ENCODE results near the gene PTTG1.

The PTTG1 gene

DNA sequence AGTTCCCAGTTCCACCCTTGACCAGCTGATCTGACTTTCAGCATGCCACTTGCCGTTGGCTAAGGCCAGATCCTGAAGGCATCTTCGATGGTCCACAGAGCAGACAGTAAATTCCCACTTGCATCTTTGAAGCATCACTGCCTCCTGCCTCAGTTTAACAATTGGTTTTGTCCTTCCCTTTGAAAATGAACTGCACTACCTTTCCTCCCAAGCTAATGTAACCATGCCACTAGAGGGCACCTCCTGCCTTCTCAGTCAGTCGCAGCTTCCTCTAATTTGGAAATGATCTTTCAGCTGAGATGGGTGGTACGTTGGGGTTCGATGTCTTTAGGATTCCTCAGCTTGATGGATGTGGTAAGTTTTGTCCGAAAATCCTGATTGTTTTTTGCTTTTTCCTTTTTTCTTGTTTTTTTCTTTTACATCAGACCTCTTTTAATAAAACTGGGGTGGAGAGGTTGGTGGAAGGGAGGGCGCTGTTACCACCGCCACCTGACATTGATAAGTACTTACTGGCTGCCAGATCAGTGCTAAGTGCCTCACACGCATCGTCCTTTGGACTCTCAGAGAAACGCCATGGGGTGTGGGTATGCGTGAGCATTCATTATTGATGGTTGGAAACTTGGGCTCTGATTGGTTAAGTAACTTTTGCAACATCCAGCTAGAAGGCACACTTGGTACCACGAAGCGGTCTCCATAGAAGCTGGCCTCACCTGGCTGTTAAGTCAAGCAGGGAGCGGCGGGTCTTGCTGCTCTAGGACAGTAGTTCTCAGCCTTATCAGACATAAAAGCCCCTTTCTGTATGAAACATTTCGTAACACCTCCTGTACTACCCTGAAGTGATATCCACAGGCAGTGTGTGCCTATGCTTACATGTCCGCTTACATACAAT lies 16.9 kb downstream of the PTTG1 start:
- TF ChIP-seq GATA3 (IDR thresholded peaks at IDR 0.05; ENCODE audit: low read depth, low read length) (no peak), GATA2 (IDR thresholded peaks at IDR 0.05; ENCODE audit: low read depth, low read length) (no peak)

DNA sequence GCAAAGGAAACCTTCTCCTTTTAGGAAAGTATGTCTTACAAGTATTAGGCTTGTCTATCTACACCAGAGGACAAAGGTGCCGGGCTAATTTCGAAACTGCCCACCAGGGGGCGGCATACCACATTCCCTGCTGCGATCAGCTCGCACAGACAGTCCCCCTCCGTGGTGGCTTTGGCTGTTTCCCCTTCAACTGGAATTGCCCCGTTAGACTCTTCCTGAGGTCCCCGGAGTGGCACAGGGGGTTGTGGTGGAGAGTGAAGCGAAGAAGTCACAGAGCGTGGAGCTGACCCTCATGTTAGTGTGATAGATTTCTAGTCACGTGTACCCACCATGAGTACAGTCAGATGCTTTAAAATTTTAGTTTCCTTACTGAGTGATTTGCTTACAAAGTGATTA lies 17.5 kb downstream of the PTTG1 start:
- TF ChIP-seq GATA3 (IDR thresholded peaks at IDR 0.05; ENCODE audit: low read depth, low read length): no peak
- no peak for TF ChIP-seq GATA2 (IDR thresholded peaks at IDR 0.05; ENCODE audit: low read depth, low read length)

DNA sequence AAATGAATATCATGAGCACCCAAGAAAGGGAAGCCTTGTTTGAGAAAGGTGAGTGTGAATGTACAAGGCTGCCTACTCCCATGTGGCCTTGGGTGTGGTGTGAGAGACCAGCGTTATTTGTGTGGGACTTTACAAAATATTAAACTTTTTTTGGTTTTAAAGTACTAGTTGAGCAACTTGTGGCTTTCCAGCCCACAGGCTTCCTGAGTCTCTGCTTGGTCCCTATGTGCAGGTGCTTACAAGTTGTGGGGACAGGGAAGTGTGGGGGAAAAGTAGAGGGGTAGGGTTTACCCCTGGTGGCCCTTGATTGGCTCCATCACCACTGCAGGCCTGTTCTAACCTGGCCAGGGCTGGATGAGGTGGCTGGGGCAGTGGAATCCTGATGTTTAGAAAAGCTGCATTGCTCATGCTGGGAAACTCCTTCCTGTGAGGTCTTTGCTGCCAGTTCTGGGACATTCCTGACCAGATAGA lies 19.7 kb downstream of the PTTG1 start:
- no peak for TF ChIP-seq GATA2 (IDR thresholded peaks at IDR 0.05; ENCODE audit: low read depth, low read length)
- no peak for TF ChIP-seq GATA3 (IDR thresholded peaks at IDR 0.05; ENCODE audit: low read depth, low read length)

DNA sequence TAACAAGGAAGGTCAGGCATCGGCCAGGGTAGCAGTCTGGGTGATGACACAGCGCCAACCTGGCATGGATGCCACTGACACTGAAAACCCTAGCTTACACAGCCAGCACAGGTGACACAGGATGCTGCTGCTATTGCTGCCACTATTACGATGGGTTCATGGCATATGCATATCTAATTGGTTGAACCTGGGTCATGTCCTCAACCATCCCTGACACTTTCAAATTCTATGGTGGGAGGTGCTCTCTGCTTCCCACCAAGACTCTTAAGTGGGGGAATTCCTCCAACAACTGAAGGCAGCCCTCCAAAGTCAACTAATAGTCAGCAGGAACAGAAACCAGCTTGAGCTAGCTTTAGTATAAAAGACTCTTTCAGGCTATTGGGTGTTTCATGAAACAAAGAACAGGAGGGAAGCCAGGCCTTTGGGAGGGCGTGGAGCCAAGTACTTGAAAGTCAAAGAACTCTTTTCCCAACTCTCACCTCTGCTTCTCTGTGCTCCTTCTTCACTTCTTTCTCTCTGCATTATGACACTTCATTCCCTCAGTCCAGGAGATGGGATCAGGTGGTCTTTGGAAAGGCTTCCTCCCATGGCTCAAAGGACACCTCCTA lies 21.3 kb downstream of the PTTG1 start:
- TF ChIP-seq GATA3 (IDR thresholded peaks at IDR 0.05; ENCODE audit: low read depth, low read length) (no peak), GATA2 (IDR thresholded peaks at IDR 0.05; ENCODE audit: low read depth, low read length) (no peak)

DNA sequence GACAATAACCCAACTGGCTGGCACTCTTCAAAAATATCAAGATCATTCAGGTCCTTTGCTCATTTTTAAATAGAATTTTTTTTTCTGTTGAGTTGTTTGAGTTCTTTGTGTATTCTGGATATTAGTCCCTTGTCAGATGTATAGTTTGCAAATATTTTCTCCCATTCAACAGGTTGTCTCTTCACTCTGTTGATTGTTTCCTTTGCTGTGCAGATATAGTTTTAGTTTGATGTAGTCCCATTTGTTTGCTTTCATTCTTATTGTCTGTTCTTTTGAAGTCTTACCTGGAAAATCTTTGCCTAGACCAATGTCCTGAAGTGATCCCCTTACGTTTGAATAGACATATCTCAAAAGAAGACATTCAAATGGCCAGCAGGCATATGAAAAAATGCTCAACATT lies 22.8 kb downstream of the PTTG1 start:
- no peak for TF ChIP-seq GATA3 (IDR thresholded peaks at IDR 0.05; ENCODE audit: low read depth, low read length)

DNA sequence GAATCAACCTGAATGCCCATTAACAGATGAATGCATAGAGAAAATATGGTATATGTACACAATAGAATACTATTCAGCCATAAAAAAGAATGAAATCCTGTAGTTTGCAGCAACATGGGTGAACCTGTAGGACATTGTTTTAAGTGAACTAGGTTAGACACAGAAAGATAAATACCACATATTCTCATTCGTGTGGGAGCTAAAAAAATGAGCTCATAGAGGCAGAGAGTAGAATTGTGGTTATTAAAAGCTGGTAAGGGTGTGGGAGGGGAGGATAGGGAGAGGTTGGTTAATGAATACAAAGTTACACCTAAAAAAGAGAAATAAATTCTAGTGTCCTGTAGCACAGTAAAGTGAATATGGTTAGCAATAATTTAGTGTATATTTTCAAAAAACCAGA lies 23.5 kb downstream of the PTTG1 start:
- TF ChIP-seq GATA2 (IDR thresholded peaks at IDR 0.05; ENCODE audit: low read depth, low read length) (no peak), GATA3 (IDR thresholded peaks at IDR 0.05; ENCODE audit: low read depth, low read length) (no peak)

DNA sequence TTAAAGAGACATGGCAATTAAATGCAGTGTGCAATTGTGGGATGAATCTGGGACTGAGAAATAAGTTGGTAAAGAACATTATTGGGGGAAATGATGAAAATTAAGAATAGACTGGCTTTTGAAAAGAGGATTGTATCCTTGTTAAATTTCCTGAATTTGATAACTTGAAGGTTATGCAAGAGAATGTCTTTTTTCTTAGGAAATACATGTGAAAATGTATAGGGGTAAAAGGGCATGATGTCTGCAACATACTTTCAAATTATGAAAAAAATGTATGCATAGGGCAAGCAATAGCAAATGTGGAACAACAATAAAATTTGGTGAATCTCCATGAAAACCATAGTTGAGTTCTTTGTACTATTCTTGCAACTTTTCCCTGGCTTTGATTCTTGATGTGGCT lies 24.1 kb downstream of the PTTG1 start:
- TF ChIP-seq GATA3 (IDR thresholded peaks at IDR 0.05; ENCODE audit: low read depth, low read length) (no peak), GATA2 (IDR thresholded peaks at IDR 0.05; ENCODE audit: low read depth, low read length) (no peak)

DNA sequence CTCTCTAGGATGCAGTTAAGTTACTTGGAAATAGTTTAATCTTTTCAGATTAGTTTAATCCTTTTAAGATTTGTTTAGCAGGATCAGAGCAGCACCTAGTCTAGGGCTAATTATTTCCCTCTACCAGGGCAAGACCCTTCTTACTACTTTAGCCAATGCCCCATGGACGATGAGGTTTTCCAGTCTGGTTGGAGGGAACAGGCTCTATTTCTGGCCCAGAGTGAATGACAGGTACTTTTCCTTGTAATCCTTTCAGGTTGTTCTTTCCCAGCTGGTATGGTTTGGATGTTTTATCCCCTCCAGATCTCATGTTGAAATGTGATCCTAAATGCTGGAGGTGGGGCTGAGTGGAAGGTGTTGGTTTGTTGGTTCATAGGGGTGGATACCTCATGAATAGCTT lies 27.2 kb downstream of the PTTG1 start:
- TF ChIP-seq GATA2 (IDR thresholded peaks at IDR 0.05; ENCODE audit: low read depth, low read length) (no peak), GATA3 (IDR thresholded peaks at IDR 0.05; ENCODE audit: low read depth, low read length) (no peak)

DNA sequence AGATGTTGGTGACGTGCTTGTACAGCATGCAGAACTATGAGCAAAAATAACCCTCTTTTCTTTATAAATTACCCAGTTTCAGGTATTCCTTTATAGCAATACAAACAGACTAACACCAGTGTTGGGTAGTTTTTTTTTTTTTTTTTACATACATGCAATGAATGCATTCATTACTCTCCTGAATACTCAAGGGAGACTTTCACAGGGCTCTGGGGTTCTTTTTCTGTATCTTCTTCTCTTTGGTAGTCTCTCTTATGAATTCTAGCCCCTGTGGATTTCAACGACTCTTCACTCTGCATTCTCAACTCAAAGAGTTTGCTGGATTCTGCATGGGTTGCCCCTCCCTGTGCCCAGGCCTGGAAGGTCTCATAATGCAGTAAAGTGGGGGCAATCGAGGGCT lies 27.8 kb downstream of the PTTG1 start:
- no peak for TF ChIP-seq GATA2 (IDR thresholded peaks at IDR 0.05; ENCODE audit: low read depth, low read length)
- no peak for TF ChIP-seq GATA3 (IDR thresholded peaks at IDR 0.05; ENCODE audit: low read depth, low read length)

DNA sequence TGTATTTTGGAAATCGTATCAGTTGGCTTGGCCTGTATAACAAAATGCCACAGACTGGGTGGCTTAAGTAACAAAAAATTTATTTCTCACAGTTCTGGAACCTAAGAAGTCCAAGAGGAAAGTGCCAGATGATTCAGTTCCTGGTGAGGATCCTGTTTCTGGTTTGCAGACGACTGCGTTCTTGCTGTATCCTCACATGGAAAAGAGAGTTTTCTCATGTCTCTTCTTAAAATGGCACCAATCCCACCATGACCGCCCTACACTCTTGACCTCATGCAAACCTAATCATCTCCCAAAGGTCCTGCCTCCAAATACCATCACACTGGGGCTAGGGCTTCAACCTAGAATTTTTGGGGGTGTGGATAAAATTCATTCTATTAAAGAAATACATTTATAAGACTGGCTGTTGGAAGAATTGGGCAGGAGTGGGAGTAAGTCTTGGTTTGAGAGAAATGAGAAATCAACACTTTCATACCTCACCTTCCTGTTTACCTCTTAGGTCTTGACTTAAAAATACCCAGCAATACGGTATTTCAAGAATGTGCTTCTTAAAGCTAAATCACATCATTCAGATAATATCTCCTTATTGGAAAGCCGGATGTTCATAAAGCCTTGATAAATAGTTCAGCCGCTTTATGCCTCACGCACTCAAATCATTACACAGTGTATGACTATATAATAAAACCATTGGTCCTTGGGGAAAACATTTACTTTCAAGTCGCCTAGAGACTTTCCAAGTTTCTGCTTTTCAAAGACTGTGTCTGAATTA lies 28.7 kb downstream of the PTTG1 start:
- no peak for TF ChIP-seq GATA2 (IDR thresholded peaks at IDR 0.05; ENCODE audit: low read depth, low read length)
- TF ChIP-seq GATA3 (IDR thresholded peaks at IDR 0.05; ENCODE audit: low read depth, low read length): no peak

DNA sequence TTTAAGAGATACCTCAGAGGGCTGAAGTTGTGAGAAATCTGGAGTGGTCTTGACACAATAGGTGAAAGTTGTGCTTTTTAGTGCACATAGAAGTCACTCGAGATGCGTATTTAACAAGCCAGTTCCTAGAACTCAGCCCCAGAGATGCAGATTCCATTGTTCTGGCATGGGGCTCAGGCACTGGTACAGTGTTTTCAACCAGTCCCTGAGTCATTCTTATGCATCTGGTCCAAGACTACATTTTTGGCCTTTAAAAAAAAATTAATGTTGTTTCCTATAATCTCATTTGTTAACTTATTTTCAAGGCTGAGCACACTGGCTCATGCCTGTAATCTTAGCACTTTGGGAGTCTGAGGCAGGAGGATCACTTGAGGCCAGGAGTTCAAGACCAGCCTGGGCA lies 29.6 kb downstream of the PTTG1 start:
- TF ChIP-seq GATA2 (IDR thresholded peaks at IDR 0.05; ENCODE audit: low read depth, low read length) (no peak), GATA3 (IDR thresholded peaks at IDR 0.05; ENCODE audit: low read depth, low read length) (no peak)

DNA sequence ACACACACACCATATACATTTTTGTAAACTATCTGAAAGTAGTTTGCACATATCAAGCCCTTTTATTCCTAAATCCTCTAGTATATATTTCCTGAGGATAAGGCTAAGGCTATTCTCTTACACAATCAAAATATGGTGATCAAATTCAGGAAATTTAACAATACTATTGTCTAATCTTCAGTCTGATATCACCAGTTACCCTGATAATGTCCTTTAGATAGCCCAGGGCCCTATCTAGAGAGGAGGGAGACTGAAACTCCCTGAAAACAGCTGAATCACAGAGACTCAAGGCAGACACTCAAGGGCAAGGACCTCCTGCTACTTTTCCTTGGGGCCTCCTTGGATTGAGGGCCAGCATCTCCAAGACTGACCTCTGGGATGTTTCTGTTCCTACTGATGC lies 30.4 kb downstream of the PTTG1 start:
- no peak for TF ChIP-seq GATA3 (IDR thresholded peaks at IDR 0.05; ENCODE audit: low read depth, low read length)
- no peak for TF ChIP-seq GATA2 (IDR thresholded peaks at IDR 0.05; ENCODE audit: low read depth, low read length)

DNA sequence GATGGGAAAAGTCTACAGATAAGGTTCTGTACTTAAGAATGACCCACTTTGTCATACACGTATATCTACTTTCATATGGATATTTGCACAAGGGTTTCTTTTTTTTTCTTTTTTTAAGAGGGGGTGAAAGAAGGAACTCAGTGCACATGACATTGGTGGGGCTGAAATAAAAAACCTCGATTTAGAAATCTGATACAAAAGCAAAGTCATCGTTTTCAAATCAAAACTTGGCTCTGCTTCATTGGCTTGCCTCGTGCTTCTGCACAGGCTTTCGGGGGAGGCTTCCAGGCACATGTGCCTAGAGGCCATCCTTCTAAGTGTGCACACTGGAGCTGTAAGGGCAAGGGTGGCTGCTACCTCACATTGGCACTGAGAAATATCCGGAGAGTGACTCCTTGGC lies 31.1 kb downstream of the PTTG1 start:
- no peak for TF ChIP-seq GATA2 (IDR thresholded peaks at IDR 0.05; ENCODE audit: low read depth, low read length)
- TF ChIP-seq GATA3 (IDR thresholded peaks at IDR 0.05; ENCODE audit: low read depth, low read length): no peak

DNA sequence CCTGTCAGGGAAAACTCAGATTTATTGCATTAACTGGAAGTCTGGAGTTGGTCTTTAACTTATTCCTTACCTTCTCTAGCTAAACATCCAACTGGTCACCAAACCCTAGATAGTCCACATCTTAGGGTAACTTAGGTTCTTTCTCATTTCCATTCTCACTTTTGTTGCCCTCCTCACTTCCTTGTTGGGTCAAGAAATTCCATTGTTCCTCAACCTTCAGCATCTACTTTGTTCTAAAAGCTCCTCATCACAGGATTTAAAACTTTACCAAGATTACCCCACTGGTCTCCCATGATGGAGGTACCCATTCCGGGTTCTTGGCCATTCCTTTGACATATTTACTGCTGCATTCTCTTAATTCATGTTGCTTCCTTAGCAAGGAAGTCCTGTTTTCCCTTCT lies 32.1 kb downstream of the PTTG1 start:
- TF ChIP-seq GATA3 (IDR thresholded peaks at IDR 0.05; ENCODE audit: low read depth, low read length) (no peak), GATA2 (IDR thresholded peaks at IDR 0.05; ENCODE audit: low read depth, low read length) (no peak)
